NB4 (cell line): Measurements from ENCODE around the gene TRPT1.

Experiments
- DNase-seq: peaks from one replicate; pipeline ENCODE4 v3.0.0; 2010; ENCODE audit warnings: low read depth
- H3K4me3 ChIP-seq: one replicate; pipeline ENCODE4 v1.5.1; 2011; ENCODE audit warnings: mild to moderate bottlenecking, low read depth, low read length, moderate library complexity
- CTCF ChIP-seq: IDR thresholded peaks from one replicate; pipeline ENCODE4 v1.5.1; 2012; ENCODE audit warnings: low read depth, low read length
- MAX ChIP-seq: IDR thresholded peaks from 2 replicates; pipeline ENCODE4 v1.6.1; 2011; ENCODE audit warnings: low read depth, low read length
- MYC ChIP-seq: IDR thresholded peaks from 2 replicates; pipeline ENCODE4 v1.6.1; 2011; ENCODE audit warnings: low read depth, low read length
- POLR2A ChIP-seq: IDR thresholded peaks from 2 replicates; pipeline ENCODE4 v1.6.1; 2011; ENCODE audit warnings: mild to moderate bottlenecking; ENCODE audit not compliant: insufficient read length; ENCODE audit errors: extremely low read depth

TRPT1 gene

GRCh38 chr11:64259533-64260067 is 33.6 kb upstream of the TRPT1 start:
- TF ChIP-seq MAX: no peak
- no peak for TF ChIP-seq MYC
- no peak for TF ChIP-seq POLR2A
- TF ChIP-seq CTCF: no peak
- no peak for DNase-seq
- H3K4me3 ChIP-seq: no peak overlapping the region

- TF ChIP-seq MAX (no peak), MYC (no peak), POLR2A (no peak), CTCF (no peak)
- DNase-seq: no peak
- H3K4me3 ChIP-seq: no peak overlapping the region
These were observed 33.1 kb upstream of the TRPT1 start for GRCh38 chr11:64258946-64259532.

- no peak overlapping the region for H3K4me3 ChIP-seq
- no peak for DNase-seq
- TF ChIP-seq POLR2A: no peak
- TF ChIP-seq MAX: no peak
- no peak for TF ChIP-seq MYC
- TF ChIP-seq CTCF: no peak
These were observed 32.4 kb upstream of the TRPT1 start for GRCh38 chr11:64258356-64258755.

GRCh38 chr11:64256300-64256699 is 30.3 kb upstream of the TRPT1 start:
- TF ChIP-seq MYC (no peak), CTCF (no peak), POLR2A (no peak), MAX (no peak)

GRCh38 chr11:64255135-64256128 is 29.4 kb upstream of the TRPT1 start:
- DNase-seq: no peak

More at GRCh38 chr11:64256300-64256699, 30.3 kb upstream of the TRPT1 start:
- no peak overlapping the region for H3K4me3 ChIP-seq
- no peak for DNase-seq

More at GRCh38 chr11:64255135-64256128, 29.4 kb upstream of the TRPT1 start:
- TF ChIP-seq MYC (no peak), MAX (no peak), CTCF (no peak), POLR2A (no peak)
- H3K4me3 ChIP-seq: no peak overlapping the region
